Ramos (cell line): Measurements from ENCODE around the gene FER.
"Not testable (repeated sequence)": the region's sequence is repeated elsewhere in the genome, so short reads cannot be mapped to it uniquely, and the experiment has no call there.

Source experiments
- in situ Hi-C: fragments of 300-500 bp; cut with MboI; formaldehyde crosslinking; loops from one replicate; pipeline ENCODE4 v1.14.3; 2022; ENCODE audit warnings: low sequenced_read_pairs; ENCODE audit not compliant: unreplicated experiment

The FER gene

GRCh38 chr5:108747774-108748400 lies at the start of gene FER:
FER (plus strand) TSS chr5:108747897; CDS start chr5:108798183, 50,286 bp downstream.
- in situ Hi-C loops: no loop called here

GRCh38 chr5:108700388-108700787 lies 47.3 kb upstream of the FER start:
- in situ Hi-C loops: not testable (repeated sequence)

GRCh38 chr5:108700930-108701329 lies 46.8 kb upstream of the FER start:
- in situ Hi-C loops: no loop called here

GRCh38 chr5:108702546-108702945 lies 45.2 kb upstream of the FER start:
- in situ Hi-C loops: no loop called here

GRCh38 chr5:108703313-108703712 lies 44.4 kb upstream of the FER start:
- in situ Hi-C loops: no loop called here

- in situ Hi-C loops: no loop called here
These were observed 40.6 kb upstream of the FER start for GRCh38 chr5:108707141-108707540.

GRCh38 chr5:108711898-108712297 lies 35.8 kb upstream of the FER start:
- in situ Hi-C loops: no loop called here

GRCh38 chr5:108715408-108715807 lies 32.3 kb upstream of the FER start:
- in situ Hi-C loops: no loop called here

- in situ Hi-C loops: no loop called here
These were observed 27.3 kb upstream of the FER start for GRCh38 chr5:108720391-108720790.

GRCh38 chr5:108726446-108727235 lies 21.1 kb upstream of the FER start:
- in situ Hi-C loops: no loop called here

- in situ Hi-C loops: no loop called here
These were observed 20.5 kb upstream of the FER start for GRCh38 chr5:108727236-108727650.

GRCh38 chr5:108727651-108728565 lies 19.8 kb upstream of the FER start:
- in situ Hi-C loops: no loop called here

GRCh38 chr5:108728566-108729241 lies 19.0 kb upstream of the FER start:
- in situ Hi-C loops: no loop called here

GRCh38 chr5:108729242-108729615 lies 18.5 kb upstream of the FER start:
- in situ Hi-C loops: no loop called here

- in situ Hi-C loops: no loop called here
These were observed 16.9 kb upstream of the FER start for GRCh38 chr5:108730617-108731340.

- in situ Hi-C loops: no loop called here
These were observed 11.9 kb upstream of the FER start for GRCh38 chr5:108735790-108736189.

- in situ Hi-C loops: no loop called here
These were observed 10.8 kb upstream of the FER start for GRCh38 chr5:108736855-108737254.

- in situ Hi-C loops: no loop called here
These were observed 8.3 kb upstream of the FER start for GRCh38 chr5:108739376-108739775.

GRCh38 chr5:108739906-108740305 lies 7.8 kb upstream of the FER start:
- in situ Hi-C loops: no loop called here

GRCh38 chr5:108743319-108743718 lies 4.4 kb upstream of the FER start:
- in situ Hi-C loops: no loop called here
